ENCODE results near the gene TGM3. TPM values are rescaled to one million over a fixed set of nuclear protein-coding genes. Genes with fewer than 3 reads are reported as not detected.

The TGM3 gene
- polyA plus RNA-seq, 1 donor (not counting 4 experiments of a cell fraction or from before 2014, with no cell fraction given) = 0.08 TPM

GRCh38 chr20:2380601-2381000 lies 84.8 kb downstream of the TGM3 start, which contains the start of gene TGM6:
TSS of gene TGM6 (plus strand) at chr20:2380901. CDS start at chr20:2380969, 68 bp downstream.
- no peak for FAIRE-seq
- no peaks in the 10 kb centered on the region for H3K36me3 ChIP-seq (ENCODE audit: control insufficient read depth in 2 of 2, extremely low read depth in 1 of 2, insufficient read depth in 2 of 2, low read length in 2 of 2)
- no peak within 1 kb of the TSS for H2AFZ ChIP-seq (ENCODE audit: control insufficient read depth, low read length)
- H3K9ac ChIP-seq (ENCODE audit: control insufficient read depth, extremely low read depth, insufficient read depth, low read length) = no peak within 1 kb of the TSS
- no peak for DNase-seq (ENCODE audit: low read depth, low spot score)
- H3K27me3 ChIP-seq (ENCODE audit: control insufficient read depth, extremely low read depth, insufficient read depth, low read length) = no peaks in the 10 kb centered on the region
- H3K4me2 ChIP-seq (ENCODE audit: control insufficient read depth, extremely low read depth, insufficient read depth, low read depth, low read length) = no peak within 1 kb of the TSS
- H3K79me2 ChIP-seq (ENCODE audit: control insufficient read depth, insufficient read depth, low read length) = no peaks in the 10 kb centered on the region
- no peaks in the 10 kb centered on the region for H3K9me3 ChIP-seq (ENCODE audit: control insufficient read depth, low read depth, low read length)
- no peak for TF ChIP-seq CTCF (optimal IDR thresholded peaks at IDR 0.05 in 1 of 3, IDR thresholded peaks at IDR 0.05 in 1 of 3, conservative IDR thresholded peaks at IDR 0.05 in 1 of 3; ENCODE audit: extremely low read depth in 1 of 3, insufficient read depth in 2 of 3, low read length in 3 of 3)
- no peak for TF ChIP-seq EZH2 (IDR thresholded peaks at IDR 0.05; ENCODE audit: low read length)
- no peaks in the 10 kb centered on the region for H3K9me1 ChIP-seq (ENCODE audit: control insufficient read depth, extremely low read depth, insufficient read depth, low read length)
- H3K4me3 ChIP-seq (ENCODE audit: control insufficient read depth in 2 of 3, extremely low read depth in 1 of 3, insufficient read depth in 2 of 3, low read depth in 1 of 3, low read length in 3 of 3) = no peak within 1 kb of the TSS
- no peaks in the 10 kb centered on the region for H4K20me1 ChIP-seq (ENCODE audit: control insufficient read depth, extremely low read depth, insufficient read depth, low read length)
- no peak within 1 kb of the TSS for H3K27ac ChIP-seq (ENCODE audit: control insufficient read depth, insufficient read depth, low read length)
- dilution Hi-C loops (cut with MboI; ENCODE audit: extremely low pct_ligation_motif_present, low sequenced_read_pairs) = no loop called here
- peaks cover 20% of the 10 kb centered on the region for H3K4me1 ChIP-seq (ENCODE audit: control insufficient read depth, extremely low read depth, insufficient read depth, low read length)

GRCh38 chr20:2381303-2381702 lies 85.5 kb downstream of the TGM3 start:
- Histone ChIP-seq H3K4me2 (ENCODE audit: control insufficient read depth, extremely low read depth, insufficient read depth, low read depth, low read length) (no peak overlapping the region), H3K27ac (ENCODE audit: control insufficient read depth, insufficient read depth, low read length) (no peak overlapping the region), H3K4me3 (ENCODE audit: control insufficient read depth in 2 of 3, extremely low read depth in 1 of 3, insufficient read depth in 2 of 3, low read depth in 1 of 3, low read length in 3 of 3) (no peak overlapping the region), H3K36me3 (ENCODE audit: control insufficient read depth in 2 of 2, extremely low read depth in 1 of 2, insufficient read depth in 2 of 2, low read length in 2 of 2) (no peaks in the 10 kb centered on the region), H3K9me3 (ENCODE audit: control insufficient read depth, low read depth, low read length) (no peaks in the 10 kb centered on the region), H3K9me1 (ENCODE audit: control insufficient read depth, extremely low read depth, insufficient read depth, low read length) (no peaks in the 10 kb centered on the region), H4K20me1 (ENCODE audit: control insufficient read depth, extremely low read depth, insufficient read depth, low read length) (no peaks in the 10 kb centered on the region), H3K4me1 (ENCODE audit: control insufficient read depth, extremely low read depth, insufficient read depth, low read length) (peaks cover 27% of the 10 kb centered on the region), H3K27me3 (ENCODE audit: control insufficient read depth, extremely low read depth, insufficient read depth, low read length) (no peaks in the 10 kb centered on the region), H3K79me2 (ENCODE audit: control insufficient read depth, insufficient read depth, low read length) (no peaks in the 10 kb centered on the region), H2AFZ (ENCODE audit: control insufficient read depth, low read length) (no peak overlapping the region), H3K9ac (ENCODE audit: control insufficient read depth, extremely low read depth, insufficient read depth, low read length) (no peak overlapping the region)
- dilution Hi-C loops (cut with MboI; ENCODE audit: extremely low pct_ligation_motif_present, low sequenced_read_pairs) = no loop called here
- DNase-seq (ENCODE audit: low read depth, low spot score) (no peak), FAIRE-seq (no peak)
- TF ChIP-seq CTCF (optimal IDR thresholded peaks at IDR 0.05 in 1 of 3, IDR thresholded peaks at IDR 0.05 in 1 of 3, conservative IDR thresholded peaks at IDR 0.05 in 1 of 3; ENCODE audit: extremely low read depth in 1 of 3, insufficient read depth in 2 of 3, low read length in 3 of 3) (no peak), EZH2 (IDR thresholded peaks at IDR 0.05; ENCODE audit: low read length) (no peak)
